HT-29 (cell line): ENCODE data around the gene WFDC10A. TPM values are rescaled to one million over a fixed set of nuclear protein-coding genes. Genes with fewer than 3 reads are reported as not detected.
"Not testable (repeated sequence)": the region's sequence is repeated elsewhere in the genome, so short reads cannot be mapped to it uniquely, and the experiment has no call there.

Source experiments
- DNase-seq: peaks from one replicate; pipeline ENCODE4 v3.0.0-alpha.2; 2015; ENCODE audit warnings: low spot score
- total RNA-seq: library from RNA; depleted of rRNA; stranded (reverse); fragments of >200 nt; shearing (Covaris generic); gene quantifications from 2 replicates; pipeline ENCODE4 v1.2.3, GENCODE V29; 2014; rRNA removed

Gene WFDC10A
- total RNA-seq: not detected in 2 replicates

- peak; percentile 94 for DNase-seq
These were observed at the start of gene WFDC10A for GRCh38 chr20:45629496-45630100. Gene WFDC10A, plus strand, starts transcription at chr20:45629739. Its CDS starts 75 bp downstream, at chr20:45629814.

DNA sequence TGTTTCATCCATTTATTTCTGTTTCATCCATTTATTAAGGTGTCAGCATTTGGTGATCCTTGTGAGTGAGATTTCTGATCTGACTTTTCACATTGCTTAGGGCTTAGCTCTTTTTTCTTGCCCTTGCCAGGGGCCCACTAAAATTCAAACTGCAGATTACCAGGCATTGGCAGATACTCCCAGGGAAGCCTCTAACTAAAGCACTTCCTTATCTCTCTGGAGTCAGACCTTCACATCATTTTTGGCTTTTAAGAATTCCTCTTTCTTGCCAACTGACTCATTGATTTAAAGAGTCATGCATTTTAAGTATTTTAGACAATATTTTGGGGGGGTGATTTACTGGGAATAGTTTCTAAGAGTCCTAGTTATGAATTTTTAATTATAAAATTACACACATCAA is 47.8 kb upstream of the WFDC10A start:
- DNase-seq: no peak

DNA sequence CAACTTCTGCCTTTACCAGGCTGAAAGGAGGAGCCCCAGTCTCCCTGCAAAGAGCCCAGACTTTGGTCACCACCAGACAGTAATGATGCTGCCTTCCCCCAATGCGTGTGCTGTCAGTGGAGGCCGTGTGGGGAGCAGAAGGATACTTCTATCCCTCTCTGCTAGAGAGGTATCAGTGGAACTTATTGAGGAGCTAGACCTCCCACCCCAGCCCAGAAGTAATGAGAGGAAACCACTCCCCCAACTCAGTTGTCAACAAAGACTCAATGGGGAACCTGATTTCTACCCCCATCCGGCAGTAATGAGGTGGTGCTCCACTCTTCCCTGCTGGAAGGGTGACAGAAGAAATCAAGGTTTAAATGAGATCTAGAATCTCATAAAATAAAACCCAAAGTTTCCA is 46.0 kb upstream of the WFDC10A start:
- no peak for DNase-seq

GRCh38 chr20:45584294-45584693 is 45.2 kb upstream of the WFDC10A start:
- DNase-seq: not testable (repeated sequence)

DNA sequence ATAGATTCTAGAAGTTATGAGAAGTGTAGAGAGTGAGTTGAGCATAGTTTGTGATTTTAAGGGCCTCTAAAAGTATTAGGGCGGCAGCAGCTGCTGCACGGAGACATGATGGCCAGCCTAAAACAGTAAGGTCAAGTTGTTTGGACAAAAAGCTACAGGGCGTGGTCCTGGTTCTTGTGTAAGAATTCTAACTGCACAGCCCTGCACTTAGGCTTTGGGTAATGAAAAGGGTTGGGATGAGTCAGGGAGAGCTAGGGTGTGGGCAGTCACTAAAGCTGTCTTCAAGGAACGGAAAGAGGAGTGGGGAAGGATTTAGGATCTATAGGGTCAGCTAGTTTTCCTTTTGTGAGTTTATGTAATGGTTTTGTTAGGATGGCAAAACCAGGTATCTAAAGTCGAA is 43.6 kb upstream of the WFDC10A start:
- not testable (repeated sequence) for DNase-seq

DNA sequence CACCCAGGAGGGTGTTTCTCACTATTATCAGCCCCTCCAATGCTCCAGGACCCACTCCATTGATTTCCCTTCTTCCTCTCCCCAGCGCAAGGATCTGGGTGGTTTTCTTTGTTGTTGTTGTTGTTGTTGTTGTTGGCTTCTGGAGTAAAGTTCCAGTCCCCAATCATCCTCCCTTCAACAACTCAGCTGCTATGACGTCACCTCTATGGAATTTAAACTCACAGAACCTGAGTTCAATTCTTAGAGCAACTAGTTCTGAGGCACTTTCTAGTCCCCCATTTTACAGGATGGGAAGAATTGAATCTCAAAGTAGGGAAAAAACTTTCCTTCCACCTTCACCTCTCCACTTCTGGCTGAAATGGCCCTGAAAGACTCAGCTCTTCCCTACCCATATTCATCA is 40.7 kb upstream of the WFDC10A start:
- no peak for DNase-seq

- DNase-seq: no peak
These were observed 39.8 kb upstream of the WFDC10A start for GRCh38 chr20:45589725-45590124.

DNA sequence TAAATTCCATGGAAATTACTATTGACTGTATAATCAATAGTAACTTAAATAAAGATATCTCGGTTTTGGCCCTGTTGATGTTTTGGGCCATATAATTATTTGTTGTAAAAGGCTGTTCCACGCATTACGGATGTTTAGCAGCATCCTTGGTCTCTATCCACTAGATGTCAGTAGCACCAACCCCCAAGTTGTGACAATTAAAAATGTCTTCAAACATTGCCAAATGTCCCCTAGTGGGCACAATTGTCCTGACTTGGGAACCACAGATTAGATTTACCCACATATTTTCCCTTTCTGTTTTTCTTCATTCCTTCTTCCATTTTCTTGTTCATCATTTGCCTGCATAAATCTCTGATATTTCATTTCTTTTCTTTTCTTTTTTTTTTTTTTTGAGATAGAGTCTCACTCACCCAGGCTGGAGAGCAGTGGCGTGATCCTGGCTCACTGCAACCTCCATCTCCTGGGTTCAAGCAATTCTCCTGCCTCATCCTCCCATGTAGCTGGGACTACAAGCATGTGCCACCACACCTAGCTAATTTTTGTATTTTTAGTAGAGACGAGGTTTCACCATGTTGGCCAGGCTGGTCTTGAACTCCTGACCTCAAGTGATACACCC is 36.9 kb upstream of the WFDC10A start:
- peak; percentile 95 for DNase-seq

GRCh38 chr20:45593498-45593897 is 36.0 kb upstream of the WFDC10A start:
- DNase-seq: no peak

GRCh38 chr20:45595235-45595634 is 34.3 kb upstream of the WFDC10A start:
- DNase-seq: no peak

GRCh38 chr20:45607810-45608209 is 21.7 kb upstream of the WFDC10A start:
- DNase-seq: no peak

GRCh38 chr20:45611054-45611453 is 18.5 kb upstream of the WFDC10A start:
- peak; percentile 37 for DNase-seq

- peak; percentile 21 for DNase-seq
These were observed 17.2 kb upstream of the WFDC10A start for GRCh38 chr20:45612314-45612713.

DNA sequence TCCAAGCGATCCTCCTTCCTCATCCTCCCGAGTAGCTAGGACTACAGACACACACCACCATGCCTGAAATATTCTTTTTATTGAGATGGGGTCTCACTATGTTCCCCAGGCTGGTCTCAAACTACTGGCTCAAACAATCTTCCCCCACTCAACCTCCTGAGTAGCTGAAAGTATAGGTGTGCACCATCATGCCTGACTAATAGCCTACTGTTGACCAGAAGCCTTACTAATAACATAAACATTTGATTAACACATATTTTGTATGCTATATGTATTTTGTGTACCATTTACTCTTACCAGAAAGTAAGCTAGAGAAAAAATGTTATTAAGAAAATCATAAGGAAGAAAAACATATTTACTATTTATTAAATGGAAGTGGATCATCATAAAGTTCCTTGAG is 11.9 kb upstream of the WFDC10A start:
- no peak for DNase-seq

- DNase-seq: peak; percentile 93
These were observed 7.9 kb upstream of the WFDC10A start for GRCh38 chr20:45621593-45621992.

DNA sequence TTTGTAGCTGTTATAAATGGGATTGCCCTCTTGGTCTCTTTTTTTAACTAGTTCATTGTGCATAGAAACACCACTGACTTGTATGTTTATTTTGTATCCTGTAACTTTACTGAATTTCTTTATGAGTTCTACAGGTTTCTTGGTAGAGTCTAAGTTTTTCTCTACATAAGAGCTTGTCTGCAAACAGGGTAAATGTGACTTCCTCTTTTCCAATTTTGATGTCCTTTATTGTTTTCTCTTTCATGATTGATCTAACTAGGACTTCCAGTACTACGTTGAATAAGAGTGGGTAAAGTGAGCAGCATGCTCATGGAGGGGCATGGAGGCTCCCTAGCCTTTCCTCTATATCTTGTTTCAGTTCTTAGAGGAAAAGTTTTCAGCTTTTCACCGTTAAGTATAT is 3.0 kb upstream of the WFDC10A start:
- DNase-seq: no peak

- DNase-seq: no peak
These were observed 832 bp downstream of the WFDC10A start for GRCh38 chr20:45630371-45630770.

GRCh38 chr20:45631184-45631583 is 1.6 kb downstream of the WFDC10A start, which contains the start of gene WFDC9:
Gene WFDC9, minus strand, starts transcription at chr20:45631284. Its CDS starts 21,103 bp downstream, at chr20:45610181.
- no peak for DNase-seq

- DNase-seq: no peak
These were observed 7.0 kb downstream of the WFDC10A start for GRCh38 chr20:45636513-45636912.

DNA sequence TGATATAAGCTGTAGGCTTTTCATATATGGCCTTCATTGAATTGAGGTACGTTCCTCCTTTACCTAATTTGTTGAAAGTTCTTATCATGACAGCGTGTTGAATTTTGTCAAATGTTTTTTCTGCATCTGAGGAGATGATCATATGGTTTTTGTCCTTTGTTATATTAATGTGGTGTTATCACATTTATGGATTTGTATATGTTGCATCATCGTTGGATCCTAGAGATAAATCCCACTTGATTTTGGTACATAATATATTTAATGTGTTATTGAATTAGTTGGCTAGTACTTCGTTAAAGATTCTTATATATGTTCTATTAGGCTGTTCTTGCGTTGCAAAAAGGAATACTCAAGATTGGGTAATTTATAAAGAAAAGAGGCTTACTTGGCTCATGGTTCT is 10.1 kb downstream of the WFDC10A start:
- DNase-seq: no peak

DNA sequence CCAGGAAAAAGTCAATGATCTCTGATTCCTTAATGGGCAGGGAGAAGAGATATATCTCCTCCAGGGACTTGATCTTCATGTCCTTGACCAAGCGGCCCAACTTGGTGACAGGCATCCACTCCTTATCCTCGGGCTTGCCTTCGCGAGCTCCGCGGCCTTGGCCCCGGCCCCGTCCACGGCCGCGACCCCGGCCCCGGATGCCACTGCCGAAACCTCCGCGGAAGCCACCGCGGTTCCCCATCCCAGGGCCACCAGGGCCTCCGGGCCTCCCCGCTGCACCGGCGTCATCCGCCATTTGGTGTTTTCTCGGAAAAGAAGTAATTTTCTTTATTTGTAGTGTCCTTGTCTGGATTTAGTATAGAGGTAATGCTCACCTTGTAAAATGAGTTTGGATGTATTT is 11.5 kb downstream of the WFDC10A start:
- not testable (repeated sequence) for DNase-seq

DNA sequence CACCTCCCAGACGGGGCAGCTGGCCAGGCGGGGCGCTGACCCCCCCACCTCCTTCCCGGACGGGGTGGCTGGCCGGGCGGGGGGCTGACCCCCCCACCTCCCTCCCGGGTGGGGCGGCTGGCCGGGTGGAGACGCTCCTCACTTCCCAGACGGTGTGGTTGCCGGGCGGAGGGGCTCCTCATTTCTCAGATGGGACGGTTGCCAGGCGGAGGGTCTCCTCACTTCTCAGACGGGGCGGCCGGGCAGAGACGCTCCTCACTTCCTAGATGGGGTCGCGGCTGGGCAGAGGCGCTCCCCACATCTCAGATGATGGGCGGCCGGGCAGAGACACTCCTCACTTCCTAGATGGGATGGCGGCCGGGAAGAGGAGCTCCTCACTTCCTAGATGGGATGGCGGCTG is 16.3 kb downstream of the WFDC10A start:
- not testable (repeated sequence) for DNase-seq

DNA sequence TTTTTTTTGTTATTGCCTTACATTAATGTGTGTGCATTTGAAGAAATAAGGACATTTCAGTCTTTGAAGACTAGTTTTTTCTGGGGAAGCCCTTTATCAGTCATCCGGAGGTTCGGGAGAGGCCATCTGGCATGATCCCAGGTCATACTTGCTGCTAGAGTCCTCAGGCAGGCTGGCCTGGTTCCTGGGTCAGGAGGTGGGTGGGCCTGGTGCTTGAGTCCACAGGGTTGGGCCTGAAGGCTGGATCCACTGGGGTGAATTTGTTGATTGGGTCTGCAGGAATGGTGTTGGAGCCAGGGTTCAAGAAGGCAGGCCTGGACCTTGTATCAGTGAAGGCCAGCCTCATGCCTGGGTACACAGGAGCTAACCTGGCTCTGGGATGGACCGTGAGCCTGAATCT is 17.3 kb downstream of the WFDC10A start:
- no peak for DNase-seq
